Stomach (tissue), 9 donors: ENCODE measurements around the gene BLOC1S6. TPM values are rescaled to one million over a fixed set of nuclear protein-coding genes. Genes with fewer than 3 reads are reported as not detected.

Experiments
- DNase-seq, 2 donors: peaks; one replicate each; pipeline versions ENCODE4 v3.0.0 to v3.0.0-alpha.2; 2013 to 2019
- H3K27ac ChIP-seq, 5 donors: fragments of 200-600 bp in 4 of 5; sonication (generic) in 4 of 5; one replicate each; pipeline ENCODE4 v1.5.1; 2013 to 2019; ENCODE audit warnings: mild to moderate bottlenecking in 1 of 5, moderate library complexity in 1 of 5
- H3K27me3 ChIP-seq, 3 donors: fragments of 200-600 bp; sonication (generic); one replicate each; pipeline ENCODE4 v1.5.1; 2017 to 2019; ENCODE audit warnings: mixed run types in 1 of 3
- H3K36me3 ChIP-seq, 4 donors: fragments of 200-600 bp; sonication (generic); 1 replicate in 3 of 4; 2 replicates in 1 of 4; pipeline ENCODE4 v1.5.1; 2016 to 2019
- H3K4me1 ChIP-seq, 4 donors: fragments of 200-600 bp; sonication (generic); one replicate each; pipeline ENCODE4 v1.5.1; 2016 to 2019
- H3K4me3 ChIP-seq, 4 donors: fragments of 200-600 bp; sonication (generic) in 3 of 4; one replicate each; pipeline ENCODE4 v1.5.1; 2016 to 2019; ENCODE audit warnings: mild to moderate bottlenecking in 1 of 4
- H3K9me3 ChIP-seq, 4 donors: fragments of 200-600 bp; sonication (generic); one replicate each; pipeline ENCODE4 v1.5.1; 2016 to 2019
- EP300 ChIP-seq: sonication (generic); formaldehyde crosslinking; IDR thresholded peaks from one replicate; pipeline ENCODE4 v1.6.1; 2017; ENCODE audit warnings: antibody characterized with exemption
- POLR2A ChIP-seq, 4 donors: fragments of 450-650 bp; IDR thresholded peaks; one replicate each; pipeline ENCODE4 v1.6.1; 2016; ENCODE audit warnings: antibody characterized with exemption in 4 of 4, control low read depth in 2 of 4, mild to moderate bottlenecking in 1 of 4, moderate library complexity in 1 of 4
- POLR2AphosphoS5 ChIP-seq, 3 donors: sonication (generic); formaldehyde crosslinking; IDR thresholded peaks; one replicate each; pipeline ENCODE4 v1.6.1; 2016; ENCODE audit warnings: antibody characterized with exemption in 3 of 3
- WGBS, 5 donors: extraction: QIAGEN DNeasy Blood & Tissue Kit in 3 of 5; methylation state at CpG; one replicate each; pipeline versions ENCODE4 v1.1.5 to v1.1.7; 2013 to 2018; 5-methylcytosine and 5-hydroxymethylcytosine counted together
- intact Hi-C: fragments of 100-400 bp; cut with DNase I; formaldehyde crosslinking; loops from one replicate; pipeline ENCODE4 v1.15.1; 2023; ENCODE audit warnings: low total_unique reads
- polyA plus RNA-seq, 3 donors: library from polyadenylated mRNA; stranded (reverse); fragments of 200-250 nt; gene quantifications; one replicate each; pipeline ENCODE4 v1.2.3, GENCODE V29; 2013
- total RNA-seq, 5 donors: library from RNA; depleted of rRNA; stranded (reverse); fragments of >200 nt; gene quantifications; one replicate each; pipeline versions ENCODE4 v1.1.0 to v1.2.3, GENCODE V29; 2014 to 2016
- TF ChIP-seq, protein P1 (sequence below), 7 experiments: fragments of 450-650 bp in 4 of 7; fragments of 200-600 bp in 3 of 7; sonication (generic) in 3 of 7; IDR thresholded peaks; one replicate each; pipeline ENCODE4 v1.5.1; 2016 to 2019; ENCODE audit warnings: antibody characterized with exemption in 7 of 7, control low read depth in 2 of 7, mild to moderate bottlenecking in 1 of 7
- donor health status: healthy with polysubstance abuse.
- donor health status: Bipolar disorder and iron deficiency.
- donor health status: healthy.

The BLOC1S6 gene
- total and polyA plus RNA-seq, 8 donors, result 7.6 to 74.5 (median 26.3) TPM

DNA sequence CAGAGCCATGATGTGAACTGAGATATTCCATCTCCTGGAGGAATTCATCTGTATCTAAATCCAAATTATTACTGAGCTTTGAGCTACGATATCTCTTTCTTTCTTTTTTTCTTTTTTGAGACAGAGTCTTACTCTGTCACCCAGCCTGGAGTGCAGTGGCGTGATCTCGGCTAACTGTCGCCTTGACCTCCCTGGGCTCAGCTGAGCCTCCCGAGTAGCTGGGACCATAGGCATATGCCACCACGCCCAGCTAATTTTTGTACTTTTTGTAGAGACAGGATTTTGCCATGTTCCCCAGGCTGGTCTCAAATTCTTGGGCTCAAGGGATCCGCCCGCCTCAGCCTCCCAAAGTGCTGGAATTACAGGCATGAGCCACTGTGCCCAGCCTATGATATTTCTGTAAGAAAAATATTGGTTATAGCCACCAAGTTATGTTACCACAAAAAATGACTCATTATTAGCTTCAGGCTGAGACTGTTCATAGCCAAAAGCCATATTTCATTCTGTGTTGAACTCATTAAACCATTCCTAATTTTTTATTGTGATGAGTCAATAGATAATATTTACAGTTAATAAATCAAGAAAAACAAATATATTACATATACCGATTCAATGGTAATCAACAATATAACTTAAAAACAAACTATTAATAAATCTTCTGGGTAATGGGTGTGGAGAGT, 37.5 kb upstream of the BLOC1S6 start:
- TF ChIP-seq POLR2AphosphoS5 (IDR thresholded peaks at IDR 0.05) (no peak), POLR2A (IDR thresholded peaks at IDR 0.05) (no peak), EP300 (no peak)
- TF ChIP-seq, protein P1, sequence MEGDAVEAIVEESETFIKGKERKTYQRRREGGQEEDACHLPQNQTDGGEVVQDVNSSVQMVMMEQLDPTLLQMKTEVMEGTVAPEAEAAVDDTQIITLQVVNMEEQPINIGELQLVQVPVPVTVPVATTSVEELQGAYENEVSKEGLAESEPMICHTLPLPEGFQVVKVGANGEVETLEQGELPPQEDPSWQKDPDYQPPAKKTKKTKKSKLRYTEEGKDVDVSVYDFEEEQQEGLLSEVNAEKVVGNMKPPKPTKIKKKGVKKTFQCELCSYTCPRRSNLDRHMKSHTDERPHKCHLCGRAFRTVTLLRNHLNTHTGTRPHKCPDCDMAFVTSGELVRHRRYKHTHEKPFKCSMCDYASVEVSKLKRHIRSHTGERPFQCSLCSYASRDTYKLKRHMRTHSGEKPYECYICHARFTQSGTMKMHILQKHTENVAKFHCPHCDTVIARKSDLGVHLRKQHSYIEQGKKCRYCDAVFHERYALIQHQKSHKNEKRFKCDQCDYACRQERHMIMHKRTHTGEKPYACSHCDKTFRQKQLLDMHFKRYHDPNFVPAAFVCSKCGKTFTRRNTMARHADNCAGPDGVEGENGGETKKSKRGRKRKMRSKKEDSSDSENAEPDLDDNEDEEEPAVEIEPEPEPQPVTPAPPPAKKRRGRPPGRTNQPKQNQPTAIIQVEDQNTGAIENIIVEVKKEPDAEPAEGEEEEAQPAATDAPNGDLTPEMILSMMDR (IDR thresholded peaks at IDR 0.05), result no peak
- intact Hi-C loops, result no loop called here
- no peaks in the 10 kb centered on the region for H3K36me3 ChIP-seq
- no peaks in the 10 kb centered on the region for H3K27me3 ChIP-seq
- 92 to 95% (median 93%) methylated on average over 9 of the region's 9 CpGs for WGBS, 5 donors
- no peak for DNase-seq
- H3K4me1 ChIP-seq, result no peaks in the 10 kb centered on the region
- H3K27ac ChIP-seq, result no peak overlapping the region
- H3K4me3 ChIP-seq, result no peak overlapping the region
- H3K9me3 ChIP-seq, result no peaks in the 10 kb centered on the region

DNA sequence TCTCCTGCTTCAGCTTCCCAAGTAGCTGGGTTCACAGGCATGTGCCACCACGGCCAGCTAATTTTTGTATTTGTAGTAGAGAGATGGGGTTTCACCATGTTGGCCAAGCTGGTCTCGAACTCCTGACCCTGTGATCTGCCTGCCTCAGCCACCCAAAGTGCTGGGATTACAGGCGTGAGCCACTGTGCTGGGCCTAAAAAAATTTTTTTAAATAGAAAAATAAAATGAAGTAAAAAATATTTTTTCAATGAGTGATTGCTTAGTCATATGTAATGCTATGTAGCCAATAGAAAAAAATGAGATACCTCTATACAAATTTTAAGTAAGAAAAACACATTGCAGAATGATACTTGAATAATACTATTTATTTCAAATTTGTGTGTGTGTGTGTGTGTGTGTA, 36.7 kb upstream of the BLOC1S6 start:
- no peak overlapping the region for H3K27ac ChIP-seq
- TF ChIP-seq POLR2A (IDR thresholded peaks at IDR 0.05), result no peak
- TF ChIP-seq, protein P1 (IDR thresholded peaks at IDR 0.05), result no peak
- no peak for TF ChIP-seq POLR2AphosphoS5 (IDR thresholded peaks at IDR 0.05)
- no peak for TF ChIP-seq EP300
- H3K9me3 ChIP-seq, result no peaks in the 10 kb centered on the region
- H3K36me3 ChIP-seq, result no peaks in the 10 kb centered on the region
- no peak overlapping the region for H3K4me3 ChIP-seq
- H3K4me1 ChIP-seq, result no peaks in the 10 kb centered on the region
- 75 to 93% (median 90%) methylated on average over 3 of the region's 3 CpGs for WGBS, 5 donors
- no peak for DNase-seq
- H3K27me3 ChIP-seq, result no peaks in the 10 kb centered on the region
- intact Hi-C loops, result no loop called here

DNA sequence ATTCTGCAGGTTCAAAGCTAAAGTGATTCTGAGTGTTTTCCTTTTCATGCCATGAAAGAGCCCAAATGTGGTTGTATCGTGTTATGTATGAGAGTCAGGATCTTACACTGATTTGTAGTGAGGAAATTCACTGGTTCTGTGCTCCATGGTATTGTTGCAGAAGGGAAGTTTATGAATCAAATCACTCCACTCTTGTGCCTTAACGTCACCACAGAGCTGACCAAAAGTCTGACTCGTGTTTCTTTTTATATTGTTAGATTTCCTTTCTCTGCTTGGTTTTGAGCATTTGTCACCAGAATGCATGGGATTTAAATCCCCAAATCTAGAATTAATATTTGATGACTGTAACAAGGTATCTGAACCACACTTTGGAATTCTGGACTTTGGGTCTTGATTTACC, 35.5 kb upstream of the BLOC1S6 start:
- intact Hi-C loops, result no loop called here
- Histone ChIP-seq H3K4me1 (no peaks in the 10 kb centered on the region), H3K4me3 (no peak overlapping the region), H3K36me3 (no peaks in the 10 kb centered on the region), H3K27me3 (no peaks in the 10 kb centered on the region), H3K9me3 (no peaks in the 10 kb centered on the region), H3K27ac (no peak overlapping the region)
- DNase-seq, result no peak
- TF ChIP-seq, protein P1 (IDR thresholded peaks at IDR 0.05), result no peak
- TF ChIP-seq EP300 (no peak), POLR2AphosphoS5 (IDR thresholded peaks at IDR 0.05) (no peak), POLR2A (IDR thresholded peaks at IDR 0.05) (no peak)
- WGBS, 5 donors, result 55 to 75% (median 70%) methylated on average over 3 of the region's 3 CpGs

DNA sequence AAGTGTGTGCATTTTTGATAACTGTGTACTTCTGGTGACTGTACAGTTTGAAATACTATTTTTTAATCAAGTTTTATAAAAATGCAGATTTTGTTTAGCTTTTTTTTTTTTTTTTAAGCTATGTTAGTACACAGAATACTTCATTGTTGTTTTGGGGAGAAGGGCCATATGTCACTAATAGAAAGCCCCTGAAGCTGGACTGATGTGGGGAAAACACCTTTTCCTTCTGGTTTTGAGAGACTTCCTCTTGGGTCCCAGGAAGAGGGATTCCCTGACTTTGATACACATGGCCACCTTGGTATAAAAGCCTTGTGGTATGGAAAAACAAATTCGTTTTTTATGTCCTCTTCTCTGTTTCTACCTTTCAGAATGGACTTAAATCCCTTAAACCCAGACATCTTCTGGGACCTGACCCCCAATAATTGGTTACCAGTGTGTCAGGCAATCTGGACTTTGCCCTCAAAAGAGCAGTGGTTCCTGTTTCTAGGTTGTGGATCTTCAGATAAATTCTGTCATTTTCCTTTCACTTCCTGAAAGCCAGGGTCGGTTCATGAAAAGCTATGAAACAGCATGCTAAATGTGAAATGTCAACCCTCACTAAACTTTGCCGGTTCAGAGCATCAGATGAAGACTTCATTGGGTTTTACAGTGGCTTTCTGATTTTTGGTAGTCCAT, 31.1 kb upstream of the BLOC1S6 start:
- H3K36me3 ChIP-seq, result no peaks in the 10 kb centered on the region
- 24 to 36% (median 29%) methylated on average over 3 of the region's 3 CpGs for WGBS, 5 donors
- no peaks in the 10 kb centered on the region for H3K9me3 ChIP-seq
- H3K27me3 ChIP-seq, result no peaks in the 10 kb centered on the region
- intact Hi-C loops, result no loop called here
- no peak for DNase-seq
- no peaks in the 10 kb centered on the region for H3K4me1 ChIP-seq
- TF ChIP-seq EP300 (no peak), POLR2AphosphoS5 (IDR thresholded peaks at IDR 0.05) (no peak), POLR2A (IDR thresholded peaks at IDR 0.05) (no peak)
- TF ChIP-seq, protein P1 (IDR thresholded peaks at IDR 0.05), result no peak
- no peak overlapping the region for H3K4me3 ChIP-seq
- no peak overlapping the region for H3K27ac ChIP-seq
